ENCODE results near the gene OR6X1. TPM values are rescaled to one million over a fixed set of nuclear protein-coding genes. Genes with fewer than 3 reads are reported as not detected.

OR6X1 gene
- total RNA-seq, 3 donors from 2014 or later: not detected

- H3K4me3 ChIP-seq: no peak overlapping the region
- no peaks in the 10 kb centered on the region for H3K4me1 ChIP-seq (ENCODE audit: low read depth)
- no peak for ATAC-seq
- DNase-seq: no peak
- intact Hi-C loops (cut with DNase I, micrococcal nuclease): no loop called here
- no peak for TF ChIP-seq CTCF (IDR thresholded peaks at IDR 0.05)
- H3K36me3 ChIP-seq (ENCODE audit: low read depth): no peaks in the 10 kb centered on the region
- H3K9me3 ChIP-seq: no peaks in the 10 kb centered on the region
These were observed 43.8 kb upstream of the OR6X1 start for GRCh38 chr11:123798079-123798478.

- Histone ChIP-seq H3K9me3 (no peaks in the 10 kb centered on the region), H3K36me3 (ENCODE audit: low read depth) (no peaks in the 10 kb centered on the region), H3K4me3 (no peak overlapping the region), H3K4me1 (ENCODE audit: low read depth) (no peaks in the 10 kb centered on the region)
- DNase-seq (no peak), ATAC-seq (no peak)
- intact Hi-C loops (cut with DNase I, micrococcal nuclease): no loop called here
- TF ChIP-seq CTCF (IDR thresholded peaks at IDR 0.05): no peak
These were observed 43.2 kb upstream of the OR6X1 start for GRCh38 chr11:123797541-123797940.

- intact Hi-C loops (cut with DNase I, micrococcal nuclease): no loop called here
- H3K4me3 ChIP-seq: no peak overlapping the region
- ATAC-seq (peak; percentile 91), DNase-seq (peak in 1 of 3 donors; percentile 10)
- H3K4me1 ChIP-seq (ENCODE audit: low read depth): no peaks in the 10 kb centered on the region
- no peaks in the 10 kb centered on the region for H3K36me3 ChIP-seq (ENCODE audit: low read depth)
- TF ChIP-seq CTCF (IDR thresholded peaks at IDR 0.05): no peak
- no peaks in the 10 kb centered on the region for H3K9me3 ChIP-seq
These were observed 42.8 kb upstream of the OR6X1 start for GRCh38 chr11:123797114-123797513.

- intact Hi-C loops (cut with DNase I, micrococcal nuclease): no loop called here
- H3K9me3 ChIP-seq: no peaks in the 10 kb centered on the region
- no peaks in the 10 kb centered on the region for H3K4me1 ChIP-seq (ENCODE audit: low read depth)
- no peak overlapping the region for H3K4me3 ChIP-seq
- no peak for TF ChIP-seq CTCF (IDR thresholded peaks at IDR 0.05)
- H3K36me3 ChIP-seq (ENCODE audit: low read depth): no peaks in the 10 kb centered on the region
- no peak for ATAC-seq
- no peak for DNase-seq
These were observed 41.9 kb upstream of the OR6X1 start for GRCh38 chr11:123796226-123796625.

- no peaks in the 10 kb centered on the region for H3K36me3 ChIP-seq (ENCODE audit: low read depth)
- H3K4me1 ChIP-seq (ENCODE audit: low read depth): no peaks in the 10 kb centered on the region
- ATAC-seq (peak; percentile 89), DNase-seq (peak in 1 of 3 donors; percentile 19)
- no peak for TF ChIP-seq CTCF (IDR thresholded peaks at IDR 0.05)
- no peak overlapping the region for H3K4me3 ChIP-seq
- H3K9me3 ChIP-seq: no peaks in the 10 kb centered on the region
- intact Hi-C loops (cut with DNase I, micrococcal nuclease): no loop called here
These were observed 29.2 kb upstream of the OR6X1 start for GRCh38 chr11:123783536-123783935.

GRCh38 chr11:123778511-123778910 lies 24.2 kb upstream of the OR6X1 start:
- Histone ChIP-seq H3K4me1 (ENCODE audit: low read depth) (no peaks in the 10 kb centered on the region), H3K36me3 (ENCODE audit: low read depth) (no peaks in the 10 kb centered on the region), H3K4me3 (no peak overlapping the region), H3K9me3 (no peaks in the 10 kb centered on the region)
- TF ChIP-seq CTCF (IDR thresholded peaks at IDR 0.05): no peak
- intact Hi-C loops (cut with DNase I, micrococcal nuclease): no loop called here
- no peak for DNase-seq
- ATAC-seq: no peak
